ENCODE measurements around the gene BSND.

DNA sequence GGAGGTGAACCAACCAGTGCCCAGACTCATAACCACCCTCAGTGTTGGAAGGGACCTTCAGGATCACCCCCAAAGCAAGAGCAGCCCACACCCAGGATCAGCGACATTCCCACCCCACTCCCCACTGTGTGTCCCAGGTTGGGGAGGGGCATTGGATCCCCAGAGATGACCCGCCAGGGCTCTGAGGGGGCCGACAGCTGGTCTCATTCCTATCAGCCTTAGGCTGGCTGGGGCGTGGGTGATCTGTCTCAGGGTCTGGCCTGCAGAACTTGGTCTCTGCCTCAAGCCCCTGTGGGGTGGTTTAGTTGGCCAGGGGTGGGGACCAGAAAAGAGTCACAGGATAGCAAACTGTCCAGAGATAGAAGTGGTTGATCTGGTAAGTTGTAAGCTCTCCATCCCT, 7.8 kb upstream of the BSND start:
- TF ChIP-seq, protein P1, sequence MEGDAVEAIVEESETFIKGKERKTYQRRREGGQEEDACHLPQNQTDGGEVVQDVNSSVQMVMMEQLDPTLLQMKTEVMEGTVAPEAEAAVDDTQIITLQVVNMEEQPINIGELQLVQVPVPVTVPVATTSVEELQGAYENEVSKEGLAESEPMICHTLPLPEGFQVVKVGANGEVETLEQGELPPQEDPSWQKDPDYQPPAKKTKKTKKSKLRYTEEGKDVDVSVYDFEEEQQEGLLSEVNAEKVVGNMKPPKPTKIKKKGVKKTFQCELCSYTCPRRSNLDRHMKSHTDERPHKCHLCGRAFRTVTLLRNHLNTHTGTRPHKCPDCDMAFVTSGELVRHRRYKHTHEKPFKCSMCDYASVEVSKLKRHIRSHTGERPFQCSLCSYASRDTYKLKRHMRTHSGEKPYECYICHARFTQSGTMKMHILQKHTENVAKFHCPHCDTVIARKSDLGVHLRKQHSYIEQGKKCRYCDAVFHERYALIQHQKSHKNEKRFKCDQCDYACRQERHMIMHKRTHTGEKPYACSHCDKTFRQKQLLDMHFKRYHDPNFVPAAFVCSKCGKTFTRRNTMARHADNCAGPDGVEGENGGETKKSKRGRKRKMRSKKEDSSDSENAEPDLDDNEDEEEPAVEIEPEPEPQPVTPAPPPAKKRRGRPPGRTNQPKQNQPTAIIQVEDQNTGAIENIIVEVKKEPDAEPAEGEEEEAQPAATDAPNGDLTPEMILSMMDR (IDR thresholded peaks at IDR 0.05) = no peak
- TF ChIP-seq POLR2A (IDR thresholded peaks at IDR 0.05) = no peak
